Mesenchymal stem cell (in vitro differentiated cells and primary cell): ENCODE measurements around the gene SFTPA1.
"Not testable (repeated sequence)": the region's sequence is repeated elsewhere in the genome, so short reads cannot be mapped to it uniquely, and the experiment has no call there.

ENCODE experiments used
- DNase-seq: peaks from one replicate; pipeline ENCODE4 v3.0.0-alpha.2; 2013
- H2AFZ ChIP-seq: one replicate; pipeline ENCODE4 v1.6.1; 2013; ENCODE audit warnings: low read depth, mild to moderate bottlenecking, control low read depth, inconsistent platforms, low read length, moderate library complexity
- H2AK5ac ChIP-seq: 2 replicates; pipeline ENCODE4 v1.6.1; 2013; ENCODE audit warnings: low read length, moderate library complexity, mild to moderate bottlenecking, inconsistent platforms; ENCODE audit not compliant: severe bottlenecking
- H2BK120ac ChIP-seq: one replicate; pipeline ENCODE4 v1.6.1; 2013; ENCODE audit warnings: low read depth, mild to moderate bottlenecking, inconsistent platforms, low read length, moderate library complexity
- H2BK12ac ChIP-seq, 2 experiments: one replicate each; pipeline ENCODE4 v1.6.1; 2013; ENCODE audit warnings: inconsistent platforms in 2 of 2, low read length in 2 of 2, mild to moderate bottlenecking in 2 of 2, moderate library complexity in 2 of 2, control low read depth in 1 of 2
- H2BK15ac ChIP-seq: one replicate; pipeline ENCODE4 v1.6.1; 2013; ENCODE audit warnings: mild to moderate bottlenecking, low read depth, inconsistent platforms; ENCODE audit not compliant: poor library complexity, severe bottlenecking
- H2BK5ac ChIP-seq: 2 replicates; pipeline ENCODE4 v1.6.1; 2013; ENCODE audit warnings: low read depth, mild to moderate bottlenecking, low read length, control low read depth, inconsistent platforms; ENCODE audit not compliant: poor library complexity, severe bottlenecking
- H3K14ac ChIP-seq, 2 experiments: one replicate each; pipeline ENCODE4 v1.6.1; 2013; ENCODE audit warnings: inconsistent platforms in 2 of 2, low read length in 2 of 2, control low read depth in 1 of 2, mild to moderate bottlenecking in 1 of 2, moderate library complexity in 1 of 2
- H3K18ac ChIP-seq, 2 experiments: one replicate each; pipeline ENCODE4 v1.6.1; 2013; ENCODE audit warnings: inconsistent platforms in 2 of 2, low read length in 2 of 2, control low read depth in 1 of 2, low read depth in 1 of 2, mild to moderate bottlenecking in 1 of 2
- H3K23ac ChIP-seq, 2 experiments: one replicate each; pipeline ENCODE4 v1.6.1; 2013; ENCODE audit warnings: inconsistent platforms in 2 of 2, low read length in 2 of 2, mild to moderate bottlenecking in 2 of 2, moderate library complexity in 2 of 2, control low read depth in 1 of 2
- H3K27ac ChIP-seq: 2 replicates; pipeline ENCODE4 v1.5.1; 2013; ENCODE audit warnings: mild to moderate bottlenecking, moderate library complexity, low read length, control low read depth, inconsistent platforms; ENCODE audit not compliant: poor library complexity, severe bottlenecking
- H3K27me3 ChIP-seq, 2 experiments: 2 replicates each; pipeline versions ENCODE4 v1.6.1 to v1.7.0; 2013; ENCODE audit warnings: low read length in 2 of 2, mild to moderate bottlenecking in 2 of 2, moderate library complexity in 2 of 2, control low read depth in 1 of 2, inconsistent platforms in 1 of 2; ENCODE audit not compliant: control insufficient read depth in 1 of 2, insufficient read depth in 1 of 2
- H3K36me3 ChIP-seq, 2 experiments: 2 replicates each; pipeline versions ENCODE4 v1.6.1 to v1.7.0; 2013; ENCODE audit warnings: low read length in 2 of 2, control low read depth in 1 of 2, inconsistent platforms in 1 of 2, low read depth in 1 of 2, mild to moderate bottlenecking in 1 of 2; ENCODE audit not compliant: insufficient read depth in 2 of 2, control insufficient read depth in 1 of 2
- H3K4ac ChIP-seq, 2 experiments: one replicate each; pipeline ENCODE4 v1.6.1; 2013; ENCODE audit warnings: inconsistent platforms in 2 of 2, low read length in 2 of 2, mild to moderate bottlenecking in 2 of 2, moderate library complexity in 2 of 2, control low read depth in 1 of 2, low read depth in 1 of 2
- H3K4me1 ChIP-seq: 2 replicates; pipeline ENCODE4 v1.6.1; 2013; ENCODE audit warnings: low read depth, low read length, control low read depth; ENCODE audit not compliant: control insufficient read depth, insufficient read depth
- H3K4me2 ChIP-seq: 2 replicates; pipeline ENCODE4 v1.6.1; 2013; ENCODE audit warnings: low read length, mild to moderate bottlenecking, inconsistent platforms; ENCODE audit not compliant: poor library complexity, severe bottlenecking
- H3K4me3 ChIP-seq, 2 experiments: 2 replicates each; pipeline versions ENCODE4 v1.5.1 to v1.7.0; 2013; ENCODE audit warnings: low read length in 2 of 2, mild to moderate bottlenecking in 2 of 2, control low read depth in 1 of 2, low read depth in 1 of 2; ENCODE audit not compliant: insufficient read depth in 1 of 2
- H3K79me1 ChIP-seq: replicated peaks from 2 replicates; pipeline ENCODE4 v1.6.1; 2013; ENCODE audit warnings: mild to moderate bottlenecking, control low read depth, low read length, inconsistent platforms; ENCODE audit not compliant: poor library complexity, severe bottlenecking
- H3K9ac ChIP-seq: 2 replicates; pipeline ENCODE4 v1.7.0; 2013; ENCODE audit warnings: mild to moderate bottlenecking, low read length, moderate library complexity
- H3K9me3 ChIP-seq: 2 replicates; pipeline ENCODE4 v1.7.0; 2013; ENCODE audit warnings: mild to moderate bottlenecking, low read length; ENCODE audit not compliant: control insufficient read depth
- H4K8ac ChIP-seq: one replicate; pipeline ENCODE4 v1.6.1; 2013; ENCODE audit warnings: inconsistent platforms, mild to moderate bottlenecking, low read length, moderate library complexity
- H4K91ac ChIP-seq: one replicate; pipeline ENCODE4 v1.6.1; 2013; ENCODE audit warnings: mild to moderate bottlenecking, low read length, inconsistent platforms
- WGBS: methylation state at CpG from one replicate; pipeline ENCODE4 v1.1.7; 2013; ENCODE audit warnings: mixed read lengths; 5-methylcytosine and 5-hydroxymethylcytosine counted together

The SFTPA1 gene

DNA sequence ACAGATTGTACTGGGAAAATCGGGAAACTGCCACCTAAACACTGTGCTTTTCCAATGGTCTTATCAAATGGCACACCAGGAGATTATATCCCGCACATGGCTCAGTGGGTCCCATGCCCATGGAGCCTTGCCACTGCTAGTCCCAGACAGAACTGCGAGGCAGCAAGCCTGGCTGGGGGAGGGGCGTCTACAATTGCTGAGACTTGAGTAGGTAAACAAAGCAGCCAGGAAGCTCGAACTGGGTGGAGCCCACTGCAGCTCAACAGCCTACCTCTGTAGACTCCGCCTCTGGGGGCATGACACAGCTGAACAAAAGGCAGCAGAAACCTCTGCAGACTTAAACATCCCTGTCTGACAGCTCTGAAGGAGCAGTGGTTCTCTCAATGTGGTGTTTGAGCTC is 40.1 kb upstream of the SFTPA1 start:
- H2BK120ac ChIP-seq, H3K36me3 ChIP-seq, H3K23ac ChIP-seq, H3K4me1 ChIP-seq, H4K8ac ChIP-seq, H4K91ac ChIP-seq, H3K4ac ChIP-seq, H3K27ac ChIP-seq, H2BK15ac ChIP-seq, H2BK5ac ChIP-seq, H3K4me2 ChIP-seq, H3K18ac ChIP-seq, H3K14ac ChIP-seq, H3K4me3 ChIP-seq, H3K79me1 ChIP-seq, H2AFZ ChIP-seq, H3K9me3 ChIP-seq, H2BK12ac ChIP-seq, H3K9ac ChIP-seq, H2AK5ac ChIP-seq, DNase-seq: not testable (repeated sequence)
- 66% methylated on average over 6 of the region's 6 CpGs for WGBS
- H3K27me3 ChIP-seq, result peaks cover 0 to 25% of the 10 kb centered on the region in 2 experiments

DNA sequence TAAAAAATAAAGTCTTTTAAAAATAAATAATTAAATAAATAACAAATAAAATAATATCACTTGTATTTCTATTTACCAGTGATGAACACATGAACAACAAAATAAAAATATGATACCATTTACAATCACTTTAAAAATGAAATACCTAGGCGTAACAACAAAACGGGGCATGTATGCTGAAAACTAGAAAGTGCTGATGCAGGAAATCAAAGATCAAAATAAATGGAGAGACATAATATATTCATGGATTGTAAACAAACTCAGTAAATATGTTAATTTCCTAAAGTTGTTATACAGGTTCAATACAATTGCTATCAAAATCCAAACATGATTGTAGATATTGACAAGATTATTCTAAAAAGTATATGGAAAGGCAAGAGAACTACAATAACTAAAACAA is 31.4 kb upstream of the SFTPA1 start:
- Histone ChIP-seq H3K4ac (no peak overlapping the region), H3K36me3 (no peaks in the 10 kb centered on the region), H3K9me3 (no peaks in the 10 kb centered on the region), H3K4me2 (no peak overlapping the region), H3K27ac (no peak overlapping the region), H3K4me1 (no peaks in the 10 kb centered on the region), H2AFZ (no peak overlapping the region), H2BK12ac (no peak overlapping the region), H3K23ac (no peak overlapping the region), H4K8ac (no peak overlapping the region), H3K4me3 (no peak overlapping the region), H3K79me1 (no peaks in the 10 kb centered on the region), H3K9ac (no peak overlapping the region), H2BK15ac (no peak overlapping the region), H3K14ac (no peak overlapping the region), H3K18ac (no peak overlapping the region), H3K27me3 (peaks cover 7% of the 10 kb centered on the region in 2 experiments), H2AK5ac (no peak overlapping the region), H2BK120ac (no peak overlapping the region), H4K91ac (no peak overlapping the region), H2BK5ac (no peak overlapping the region)
- no peak for DNase-seq
- WGBS, result no CpG with 5 or more reads among the region's 2 CpGs

- Histone ChIP-seq H4K91ac (no peak overlapping the region), H3K27me3 (peaks cover 13 to 24% of the 10 kb centered on the region in 2 experiments), H2BK12ac (no peak overlapping the region), H3K27ac (no peak overlapping the region), H3K4me2 (no peak overlapping the region), H3K4ac (no peak overlapping the region), H2BK15ac (no peak overlapping the region), H2BK5ac (no peak overlapping the region), H3K4me3 (no peak overlapping the region), H3K9me3 (no peaks in the 10 kb centered on the region), H3K18ac (no peak overlapping the region), H4K8ac (no peak overlapping the region), H3K14ac (no peak overlapping the region), H2BK120ac (no peak overlapping the region), H3K9ac (no peak overlapping the region), H2AK5ac (no peak overlapping the region), H2AFZ (no peak overlapping the region), H3K23ac (no peak overlapping the region), H3K79me1 (no peaks in the 10 kb centered on the region), H3K36me3 (no peaks in the 10 kb centered on the region), H3K4me1 (no peaks in the 10 kb centered on the region)
- DNase-seq, result no peak
Observed at GRCh38 chr10:79581044-79581443, 29.7 kb upstream of the SFTPA1 start.

DNA sequence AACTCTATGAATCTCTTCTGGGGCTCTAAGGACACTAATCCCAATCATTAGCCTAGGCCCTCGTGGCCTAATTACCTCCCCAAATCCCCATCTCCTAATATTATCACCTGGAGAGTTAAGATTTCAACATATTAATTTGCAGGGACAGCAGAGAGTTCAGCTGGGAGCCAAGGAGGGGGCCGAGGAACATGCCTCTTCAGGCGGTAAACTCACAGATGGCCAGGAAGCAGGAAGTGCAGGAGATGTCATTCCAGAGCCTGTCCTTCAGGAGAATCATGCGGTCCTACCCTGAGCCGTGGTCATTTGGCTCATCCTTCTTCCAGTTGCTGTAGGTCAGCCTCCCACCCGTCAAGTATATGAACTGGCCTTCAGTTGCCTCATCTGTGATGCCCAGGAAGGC is 28.6 kb upstream of the SFTPA1 start:
- Histone ChIP-seq H3K4ac (no peak overlapping the region), H4K8ac (no peak overlapping the region), H3K4me3 (no peak overlapping the region), H3K14ac (no peak overlapping the region), H3K4me1 (no peaks in the 10 kb centered on the region), H4K91ac (no peak overlapping the region), H2BK120ac (no peak overlapping the region), H3K27me3 (peaks cover 13 to 30% of the 10 kb centered on the region in 2 experiments), H3K4me2 (no peak overlapping the region), H3K36me3 (no peaks in the 10 kb centered on the region), H3K9me3 (no peaks in the 10 kb centered on the region), H3K27ac (no peak overlapping the region), H2AFZ (no peak overlapping the region), H2BK12ac (no peak overlapping the region), H3K79me1 (no peaks in the 10 kb centered on the region), H3K18ac (no peak overlapping the region), H3K23ac (no peak overlapping the region), H3K9ac (no peak overlapping the region), H2BK15ac (no peak overlapping the region), H2AK5ac (no peak overlapping the region), H2BK5ac (no peak overlapping the region)
- no peak for DNase-seq
- 80% methylated on average over 6 of the region's 6 CpGs for WGBS
